Measurements from ENCODE around the gene DHRS4. TPM values are rescaled to one million over a fixed set of nuclear protein-coding genes. Genes with fewer than 3 reads are reported as not detected.

The DHRS4 gene
- total RNA-seq, 1 experiment from 2014 or later, result 12.7 TPM

DNA sequence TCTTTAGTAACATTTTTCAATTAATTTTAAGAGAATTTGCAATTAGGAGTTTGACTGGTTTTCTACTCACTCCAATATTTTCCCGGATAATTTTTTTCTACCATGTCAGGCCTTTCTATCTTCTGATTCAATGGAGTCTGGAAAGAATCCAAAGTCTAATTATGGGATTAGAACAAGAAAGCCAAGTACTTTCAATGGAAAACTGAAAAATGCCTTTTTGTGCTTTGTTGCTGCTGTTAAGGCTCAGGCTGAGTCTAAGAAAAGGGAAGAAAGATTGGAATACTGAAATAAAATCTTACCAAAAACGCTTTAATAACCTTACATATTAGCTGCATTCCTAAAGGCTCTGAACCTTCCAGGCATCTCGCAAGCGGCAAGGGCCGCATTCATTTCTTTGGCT lies 24.4 kb upstream of the DHRS4 start:
- no peak overlapping the region for H3K9ac ChIP-seq (ENCODE audit: extremely low read depth, insufficient read length, low read length)
- H2BK20ac ChIP-seq (ENCODE audit: low read depth, low read length, poor library complexity, severe bottlenecking), result no peak overlapping the region
- H3K18ac ChIP-seq (ENCODE audit: insufficient read length, low read depth, low read length), result no peak overlapping the region
- H4K91ac ChIP-seq (ENCODE audit: insufficient read length, low read depth, low read length), result no peak overlapping the region
- no peak overlapping the region for H3K23ac ChIP-seq (ENCODE audit: insufficient read length, low read depth, low read length)
- no CpG with 5 or more reads among the region's 5 CpGs for WGBS (ENCODE audit: extremely low coverage, insufficient read length, low lambda C conversion rate)
- no peaks in the 10 kb centered on the region for H4K20me1 ChIP-seq (ENCODE audit: control insufficient read depth, insufficient read depth, insufficient read length)
- H3K14ac ChIP-seq (ENCODE audit: insufficient read depth, low read length), result no peak overlapping the region
- peaks cover 9% of the 10 kb centered on the region for H3K27me3 Mint-ChIP-seq (ENCODE audit: low read depth)
- H3K9me3 Mint-ChIP-seq, result peaks cover 0 to 11% of the 10 kb centered on the region in 2 experiments; a peak in 3 of 5 replicates
- no peak overlapping the region for H2AFZ ChIP-seq (ENCODE audit: low read length)
- peaks cover 3% of the 10 kb centered on the region; the same call in 1 of the 2 replicates for H3K79me2 ChIP-seq (ENCODE audit: insufficient read depth, low read length)
- no peak overlapping the region for H2BK12ac ChIP-seq (ENCODE audit: insufficient read length, low read depth, low read length)
- H3K4me1 Mint-ChIP-seq, result peaks cover 5 to 7% of the 10 kb centered on the region in 2 experiments
- H3K56ac ChIP-seq (ENCODE audit: insufficient read length, low read depth, low read length), result no peak overlapping the region
- H4K5ac ChIP-seq (ENCODE audit: insufficient read length, low read depth, low read length), result no peak overlapping the region
- no peaks in the 10 kb centered on the region for H3K23me2 ChIP-seq (ENCODE audit: insufficient read length, low read depth, low read length, poor library complexity, severe bottlenecking)
- TF ChIP-seq, protein P1, sequence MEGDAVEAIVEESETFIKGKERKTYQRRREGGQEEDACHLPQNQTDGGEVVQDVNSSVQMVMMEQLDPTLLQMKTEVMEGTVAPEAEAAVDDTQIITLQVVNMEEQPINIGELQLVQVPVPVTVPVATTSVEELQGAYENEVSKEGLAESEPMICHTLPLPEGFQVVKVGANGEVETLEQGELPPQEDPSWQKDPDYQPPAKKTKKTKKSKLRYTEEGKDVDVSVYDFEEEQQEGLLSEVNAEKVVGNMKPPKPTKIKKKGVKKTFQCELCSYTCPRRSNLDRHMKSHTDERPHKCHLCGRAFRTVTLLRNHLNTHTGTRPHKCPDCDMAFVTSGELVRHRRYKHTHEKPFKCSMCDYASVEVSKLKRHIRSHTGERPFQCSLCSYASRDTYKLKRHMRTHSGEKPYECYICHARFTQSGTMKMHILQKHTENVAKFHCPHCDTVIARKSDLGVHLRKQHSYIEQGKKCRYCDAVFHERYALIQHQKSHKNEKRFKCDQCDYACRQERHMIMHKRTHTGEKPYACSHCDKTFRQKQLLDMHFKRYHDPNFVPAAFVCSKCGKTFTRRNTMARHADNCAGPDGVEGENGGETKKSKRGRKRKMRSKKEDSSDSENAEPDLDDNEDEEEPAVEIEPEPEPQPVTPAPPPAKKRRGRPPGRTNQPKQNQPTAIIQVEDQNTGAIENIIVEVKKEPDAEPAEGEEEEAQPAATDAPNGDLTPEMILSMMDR (conservative IDR thresholded peaks at IDR 0.05), result no peak
- no peak overlapping the region for H3K27ac Mint-ChIP-seq
- no peak overlapping the region for H4K8ac ChIP-seq (replicated peaks; ENCODE audit: insufficient read length, low read depth, low read length)
- H3K4me2 ChIP-seq (ENCODE audit: insufficient read depth, insufficient read length, low read length), result no peak overlapping the region
- no peak overlapping the region for H2BK120ac ChIP-seq (ENCODE audit: low read depth, low read length, poor library complexity, severe bottlenecking)
- H2BK5ac ChIP-seq (ENCODE audit: insufficient read length, low read length), result no peak overlapping the region
- H3K27ac ChIP-seq (ENCODE audit: insufficient read length, low read depth, low read length), result no peak overlapping the region
- H3K36me3 Mint-ChIP-seq (ENCODE audit: insufficient read depth in 1 of 3, low read depth in 3 of 3), result no peaks in the 10 kb centered on the region; a peak in 1 of 7 replicates
- no peaks in the 10 kb centered on the region for H3K79me1 ChIP-seq (ENCODE audit: insufficient read depth, low read depth, low read length, poor library complexity, severe bottlenecking)
- H3K4me3 Mint-ChIP-seq, result no peak overlapping the region
- no peaks in the 10 kb centered on the region for H3K9me3 ChIP-seq (ENCODE audit: control insufficient read depth, low read depth, low read length)
- DNase-seq, result no peak
- H2AK5ac ChIP-seq (ENCODE audit: insufficient read length, low read length), result no peak overlapping the region
- H3K27me3 ChIP-seq (ENCODE audit: insufficient read depth, low read length), result no peaks in the 10 kb centered on the region
- H3K4ac ChIP-seq (ENCODE audit: low read depth, low read length), result no peak overlapping the region
- no peak overlapping the region for H2BK15ac ChIP-seq (ENCODE audit: low read depth, low read length)
- no peak overlapping the region for H3T11ph ChIP-seq (ENCODE audit: low read length)
- H3K4me1 ChIP-seq (ENCODE audit: insufficient read depth, low read length), result no peaks in the 10 kb centered on the region

All from H9 (cell line).